Thyroid gland (tissue), 4 donors: ENCODE results near the gene CACNA1I. TPM values are rescaled to one million over a fixed set of nuclear protein-coding genes. Genes with fewer than 3 reads are reported as not detected.

Experiments used
- DNase-seq, 2 donors: peaks; one replicate each; pipeline ENCODE4 v3.0.0-alpha.2; 2019
- H3K27ac ChIP-seq, 3 donors: fragments of 200-600 bp; sonication (generic); 1 replicate in 2 of 3; 2 replicates in 1 of 3; pipeline ENCODE4 v1.5.1; 2016 to 2019; ENCODE audit warnings: mild to moderate bottlenecking in 1 of 3, moderate library complexity in 1 of 3
- H3K27me3 ChIP-seq: fragments of 200-600 bp; sonication (generic); one replicate; pipeline ENCODE4 v1.5.1; 2019
- H3K36me3 ChIP-seq, 2 donors: fragments of 200-600 bp; sonication (generic); one replicate each; pipeline ENCODE4 v1.5.1; 2016 to 2019
- H3K4me1 ChIP-seq, 2 donors: fragments of 200-600 bp; sonication (generic); one replicate each; pipeline ENCODE4 v1.5.1; 2017 to 2019
- H3K4me3 ChIP-seq, 3 donors: fragments of 200-600 bp; sonication (generic); replicated peaks in 1 of 3; 1 replicate in 2 of 3; 2 replicates in 1 of 3; pipeline ENCODE4 v1.5.1; 2016; ENCODE audit warnings: mild to moderate bottlenecking in 1 of 3
- H3K9me3 ChIP-seq: fragments of 200-600 bp; sonication (generic); one replicate; pipeline ENCODE4 v1.5.1; 2017
- CTCF ChIP-seq, 6 experiments: fragments of 200-600 bp in 3 of 6; fragments of 450-650 bp in 3 of 6; sonication (generic) in 3 of 6; IDR thresholded peaks; one replicate each; pipeline ENCODE4 v1.5.1; 2016 to 2019; ENCODE audit warnings: antibody characterized with exemption in 6 of 6, mild to moderate bottlenecking in 2 of 6, inconsistent platforms in 1 of 6, moderate library complexity in 1 of 6
- POLR2A ChIP-seq, 2 donors: fragments of 450-650 bp; IDR thresholded peaks; one replicate each; pipeline ENCODE4 v1.6.1; 2017; ENCODE audit warnings: antibody characterized with exemption in 2 of 2, mild to moderate bottlenecking in 2 of 2, moderate library complexity in 1 of 2
- WGBS, 2 donors: methylation state at CpG; one replicate each; pipeline ENCODE4 v1.1.5; 2017; 5-methylcytosine and 5-hydroxymethylcytosine counted together
- intact Hi-C: fragments of 100-400 bp; cut with DNase I; formaldehyde crosslinking; loops from one replicate; pipeline ENCODE4 v1.15.1; 2023
- total RNA-seq, 4 donors: library from RNA; depleted of rRNA; stranded (reverse); fragments of >200 nt; gene quantifications; one replicate each; pipeline ENCODE4 v1.2.3, GENCODE V29; 2016

Gene CACNA1I
- total RNA-seq, 4 donors from 2014 or later, result 3.7 to 10.7 (median 6.4) TPM

GRCh38 chr22:39625569-39626537, 55.3 kb downstream of the CACNA1I start:
- no peak for DNase-seq
- Histone ChIP-seq H3K27ac (no peak overlapping the region), H3K4me1 (no peaks in the 10 kb centered on the region), H3K9me3 (no peaks in the 10 kb centered on the region), H3K36me3 (no peaks in the 10 kb centered on the region), H3K27me3 (no peaks in the 10 kb centered on the region), H3K4me3 (no peak overlapping the region)
- WGBS, 2 donors, result 80 to 86% methylated on average over 20 of the region's 22 CpGs
- intact Hi-C loops, result no loop called here
- TF ChIP-seq POLR2A (IDR thresholded peaks at IDR 0.05) (no peak), CTCF (IDR thresholded peaks at IDR 0.05) (no peak)

- H3K4me1 ChIP-seq, result no peaks in the 10 kb centered on the region
- TF ChIP-seq CTCF (IDR thresholded peaks at IDR 0.05) (no peak), POLR2A (IDR thresholded peaks at IDR 0.05) (no peak)
- intact Hi-C loops, result no loop called here
- 74 to 90% methylated on average over 9 to 11 of the region's 14 CpGs for WGBS, 2 donors
- no peak overlapping the region for H3K4me3 ChIP-seq
- no peak for DNase-seq
- no peaks in the 10 kb centered on the region for H3K27me3 ChIP-seq
- no peak overlapping the region for H3K27ac ChIP-seq
- H3K9me3 ChIP-seq, result no peaks in the 10 kb centered on the region
- H3K36me3 ChIP-seq, result no peaks in the 10 kb centered on the region
Measured at GRCh38 chr22:39627208-39627607, 56.7 kb downstream of the CACNA1I start.

GRCh38 chr22:39627865-39628562, 57.5 kb downstream of the CACNA1I start:
- H3K27me3 ChIP-seq, result no peaks in the 10 kb centered on the region
- DNase-seq, result no peak
- no peaks in the 10 kb centered on the region for H3K9me3 ChIP-seq
- H3K36me3 ChIP-seq, result no peaks in the 10 kb centered on the region
- no peak overlapping the region for H3K4me3 ChIP-seq
- H3K4me1 ChIP-seq, result no peaks in the 10 kb centered on the region
- intact Hi-C loops, result no loop called here
- TF ChIP-seq CTCF (IDR thresholded peaks at IDR 0.05) (no peak), POLR2A (IDR thresholded peaks at IDR 0.05) (no peak)
- WGBS, 2 donors, result 73 to 77% methylated on average over 9 to 11 of the region's 12 CpGs
- H3K27ac ChIP-seq, result no peak overlapping the region

GRCh38 chr22:39628563-39629080, 58.1 kb downstream of the CACNA1I start:
- H3K27me3 ChIP-seq, result no peaks in the 10 kb centered on the region

More at GRCh38 chr22:39628563-39629080, 58.1 kb downstream of the CACNA1I start:
- no peak for TF ChIP-seq POLR2A (IDR thresholded peaks at IDR 0.05)
- TF ChIP-seq CTCF (IDR thresholded peaks at IDR 0.05), result no peak
- no peak overlapping the region for H3K27ac ChIP-seq
- WGBS, 2 donors, result 85 to 94% methylated on average over 3 to 10 of the region's 12 CpGs
- no peaks in the 10 kb centered on the region for H3K9me3 ChIP-seq
- no peaks in the 10 kb centered on the region for H3K36me3 ChIP-seq
- intact Hi-C loops, result no loop called here
- DNase-seq, result no peak
- no peak overlapping the region for H3K4me3 ChIP-seq
- H3K4me1 ChIP-seq, result no peaks in the 10 kb centered on the region
